ENCODE data around the gene URAD. TPM values are rescaled to one million over a fixed set of nuclear protein-coding genes. Genes with fewer than 3 reads are reported as not detected.

The URAD gene, protein sequence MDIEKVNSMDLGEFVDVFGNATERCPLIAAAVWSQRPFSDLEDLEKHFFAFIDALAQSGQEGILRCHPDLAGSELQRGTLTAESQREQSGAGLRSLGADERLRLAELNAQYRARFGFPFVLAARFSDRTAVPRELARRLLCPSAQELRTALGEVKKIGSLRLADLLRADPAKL
- not detected in 5 replicates for total RNA-seq (2022; extraction: Qiagen RNA extraction)

DNA sequence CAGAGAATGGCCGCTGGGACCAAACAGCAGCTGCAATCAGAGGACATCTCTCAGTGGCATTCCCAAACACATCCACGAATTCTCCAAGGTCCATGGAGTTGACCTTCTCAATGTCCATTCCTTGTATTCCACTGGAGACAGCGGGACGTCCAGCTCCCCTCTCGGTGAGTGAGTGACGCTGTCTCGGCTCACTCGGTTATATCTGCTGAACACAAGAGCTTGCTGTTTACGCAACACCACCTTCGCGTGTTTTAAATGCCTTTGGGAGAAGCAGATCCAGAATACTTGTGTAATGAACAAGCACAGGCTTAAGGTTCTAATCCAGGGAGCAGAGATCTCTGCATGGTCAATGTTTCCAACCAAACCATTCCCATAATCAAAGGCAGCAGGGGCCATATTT, at the start of gene URAD:
URAD (minus strand) TSS at position 174 of the 400 bp plus-strand sequence; CDS start at position 118, 56 bp downstream.

GRCh38 chr13:27969082-27969865, 19.2 kb downstream of the URAD start, which contains the start of gene CDX2:
Gene CDX2 (minus strand): TSS chr13:27969315. CDS start chr13:27969006, 309 bp downstream.

Other genes with a start within 250 kb of the URAD start
- gene GSX1, start 196.2 kb downstream of the URAD start, total RNA-seq (2022; extraction: Qiagen RNA extraction), result not detected in 5 replicates
- gene PDX1, start 68.7 kb downstream of the URAD start, total RNA-seq (2022; extraction: Qiagen RNA extraction), result 0.06 to 0.12 TPM (median 0.08 TPM) in 5 replicates
- 0.47 to 1.1 TPM (median 0.64 TPM) in 5 replicates for gene CDX2, start 19.4 kb downstream of the URAD start, total RNA-seq (2022; extraction: Qiagen RNA extraction)
- gene FLT3, start 111.9 kb upstream of the URAD start, total RNA-seq (2022; extraction: Qiagen RNA extraction), result not detected in 5 replicates
- gene PAN3, start 149.9 kb upstream of the URAD start, total RNA-seq (2022; extraction: Qiagen RNA extraction), result 6.2 to 9.3 TPM (median 8.5 TPM) in 5 replicates